Hippocampal formation (tissue), 2 donors: Measurements from ENCODE around the gene KIF12.
A peak's percentile ranks its signal among the peaks of the same experiment; 100 is the strongest.
"Not testable (repeated sequence)": the region's sequence is repeated elsewhere in the genome, so short reads cannot be mapped to it uniquely, and the experiment has no call there.

Experiments used
- DNase-seq, 2 donors: peaks; one replicate each; lab custom pipeline; 2025; lab: John Stamatoyannopoulos, UW

Gene KIF12

DNA sequence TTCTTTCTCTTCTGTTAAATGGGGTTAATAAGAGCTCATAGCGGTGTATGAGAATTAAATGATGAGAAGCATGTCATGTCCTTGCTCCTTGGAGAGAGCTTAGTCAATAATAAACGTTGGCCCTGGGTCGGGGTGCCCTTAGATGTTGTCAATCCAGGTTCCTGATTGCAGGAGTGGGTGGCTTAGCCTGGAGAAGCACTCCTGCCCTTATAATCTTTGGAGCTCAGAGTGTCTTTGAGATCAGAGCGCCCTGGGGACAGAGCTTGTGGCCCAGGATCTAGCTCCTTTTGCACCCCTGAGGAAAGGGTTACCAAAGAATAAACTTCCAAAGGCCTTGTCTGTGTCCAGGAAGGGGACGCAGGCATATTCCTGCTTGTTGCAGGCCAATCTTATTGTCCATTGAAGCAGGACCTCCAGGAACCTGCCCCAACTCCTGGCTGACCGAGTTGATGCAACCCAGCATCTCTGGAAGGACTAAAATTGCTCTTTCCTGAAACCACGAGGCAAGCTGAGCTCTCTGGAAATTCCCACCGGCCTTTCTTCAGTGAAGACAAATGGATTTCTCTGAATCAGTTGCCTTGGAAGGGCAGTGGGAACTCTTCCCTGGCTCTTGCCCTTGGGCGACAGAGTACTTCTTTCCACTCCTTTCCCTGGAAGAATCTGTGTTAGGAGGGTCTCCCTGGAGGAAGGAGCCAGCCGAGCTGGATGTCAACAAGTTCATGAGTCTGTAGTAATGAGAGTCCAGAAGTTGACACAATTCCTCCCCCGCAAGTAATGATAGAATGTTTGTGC, 14.6 kb downstream of the KIF12 start:
- no peak for DNase-seq

- no peak for DNase-seq
These were observed 15.4 kb downstream of the KIF12 start for GRCh38 chr9:114083666-114084065.

DNA sequence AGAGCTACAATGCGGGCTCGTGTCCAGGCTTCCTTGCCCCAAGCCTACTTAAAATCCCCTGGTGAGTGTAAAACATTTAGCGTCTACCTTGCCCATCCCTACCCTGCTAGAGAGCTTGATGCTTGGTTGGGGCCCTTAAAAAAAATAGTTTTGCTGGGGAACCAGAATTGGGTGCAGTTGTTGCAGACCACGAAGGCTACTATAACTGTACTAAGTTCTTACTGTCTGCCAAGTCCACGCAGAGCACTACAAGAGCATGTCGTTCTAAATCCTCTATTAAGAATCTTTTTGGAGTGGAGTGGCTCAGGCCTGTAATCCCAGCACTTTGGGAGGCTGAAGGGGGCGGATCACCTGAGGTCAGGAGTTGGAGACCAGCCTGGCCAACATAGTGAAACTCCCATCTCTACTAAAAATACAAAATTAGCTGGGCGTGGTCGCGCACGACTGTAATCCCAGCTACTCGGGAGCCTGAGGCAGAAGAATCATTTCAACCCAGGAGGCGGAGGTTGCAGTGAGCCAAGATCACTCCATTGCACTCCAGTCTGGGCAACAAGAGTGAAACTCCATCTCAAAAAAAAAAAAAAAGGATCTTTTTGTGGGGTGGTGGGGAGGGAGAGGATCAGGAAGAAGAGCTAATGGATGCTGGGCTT, 16.2 kb downstream of the KIF12 start:
- DNase-seq = not testable (repeated sequence)

DNA sequence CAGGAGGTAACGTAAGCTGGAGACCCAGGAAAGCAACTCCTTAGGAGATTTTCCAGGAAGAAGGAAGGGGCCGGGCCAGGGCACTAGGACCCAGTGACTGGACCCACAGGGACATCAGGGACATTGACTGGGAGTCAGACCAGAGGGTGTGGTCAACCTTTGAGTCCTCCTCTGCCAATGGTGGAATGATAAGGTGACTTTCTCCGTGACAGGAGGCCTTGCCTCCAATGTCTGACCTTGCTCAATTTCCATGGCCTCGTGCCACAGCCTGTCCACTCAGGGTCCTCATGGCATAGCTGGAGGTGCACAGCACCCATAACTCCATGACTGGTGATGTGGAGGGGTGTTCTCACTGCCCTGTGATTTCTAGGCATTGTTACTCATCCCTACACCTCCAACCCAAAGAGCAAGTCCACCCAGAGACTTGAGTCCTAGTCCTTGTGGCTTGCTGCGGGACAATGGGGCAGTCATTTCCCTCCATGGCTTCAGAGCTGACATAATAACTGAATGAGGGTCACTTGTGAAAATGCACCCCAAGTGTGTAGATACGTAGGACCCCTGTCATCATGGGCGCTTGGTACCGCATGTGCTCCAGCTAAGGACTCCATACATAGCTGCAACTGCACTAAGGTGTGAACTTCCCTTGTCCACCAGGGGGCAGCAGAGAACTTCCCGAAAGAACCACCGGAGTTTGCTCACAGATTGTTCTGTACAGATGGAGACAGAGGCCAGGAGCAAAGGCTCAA, 16.9 kb downstream of the KIF12 start:
- DNase-seq = peak; percentile 84 to 86

DNA sequence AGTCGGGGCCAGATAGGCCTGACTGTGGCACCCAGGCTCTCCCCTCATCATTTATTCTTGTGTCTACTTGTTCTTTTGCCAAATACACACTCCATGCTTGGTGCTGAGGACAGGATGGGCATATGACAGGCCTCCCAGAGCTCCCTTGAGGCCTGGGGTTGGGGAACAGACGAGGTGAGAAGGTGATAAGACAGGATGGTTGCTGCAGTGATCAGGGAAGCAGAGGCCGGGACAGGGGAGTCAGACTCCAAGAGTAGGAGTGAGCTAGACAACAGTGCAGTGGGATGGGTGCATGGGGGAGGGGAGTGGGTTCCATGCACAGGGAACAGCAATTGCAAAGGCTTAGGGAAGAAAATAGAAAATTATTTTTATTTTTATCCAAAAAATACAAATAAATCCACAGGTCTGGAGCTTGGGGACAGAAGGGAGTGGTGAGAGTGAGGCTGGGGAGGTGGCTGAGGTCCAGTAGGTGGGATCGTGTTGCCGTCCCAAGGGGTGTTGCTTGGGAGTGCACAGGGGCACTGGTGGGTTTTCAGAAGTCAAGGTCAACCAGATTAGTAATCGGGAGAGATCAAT, 17.6 kb downstream of the KIF12 start:
- DNase-seq = no peak

GRCh38 chr9:114080773-114081440, 18.2 kb downstream of the KIF12 start:
- no peak for DNase-seq

GRCh38 chr9:114080195-114080772, 18.8 kb downstream of the KIF12 start:
- no peak for DNase-seq

DNA sequence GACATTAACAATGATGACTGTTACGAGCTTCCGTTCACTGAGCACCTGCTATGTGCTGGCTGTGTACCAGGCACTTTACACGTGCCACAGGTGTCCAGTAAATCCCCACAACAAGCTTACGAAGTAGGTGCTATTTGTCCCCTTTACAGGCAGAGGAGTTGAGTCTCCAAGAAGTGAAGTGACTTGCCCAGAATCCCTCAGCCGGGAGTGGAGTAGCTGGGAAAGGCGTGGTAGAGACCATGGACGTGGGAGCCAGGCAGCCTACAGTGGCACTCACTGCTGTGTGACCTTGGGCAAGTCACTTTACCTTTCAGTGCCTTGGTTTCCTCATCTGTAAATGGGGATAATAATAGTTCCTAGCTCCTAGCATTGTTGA, 20.3 kb downstream of the KIF12 start:
- DNase-seq = no peak

DNA sequence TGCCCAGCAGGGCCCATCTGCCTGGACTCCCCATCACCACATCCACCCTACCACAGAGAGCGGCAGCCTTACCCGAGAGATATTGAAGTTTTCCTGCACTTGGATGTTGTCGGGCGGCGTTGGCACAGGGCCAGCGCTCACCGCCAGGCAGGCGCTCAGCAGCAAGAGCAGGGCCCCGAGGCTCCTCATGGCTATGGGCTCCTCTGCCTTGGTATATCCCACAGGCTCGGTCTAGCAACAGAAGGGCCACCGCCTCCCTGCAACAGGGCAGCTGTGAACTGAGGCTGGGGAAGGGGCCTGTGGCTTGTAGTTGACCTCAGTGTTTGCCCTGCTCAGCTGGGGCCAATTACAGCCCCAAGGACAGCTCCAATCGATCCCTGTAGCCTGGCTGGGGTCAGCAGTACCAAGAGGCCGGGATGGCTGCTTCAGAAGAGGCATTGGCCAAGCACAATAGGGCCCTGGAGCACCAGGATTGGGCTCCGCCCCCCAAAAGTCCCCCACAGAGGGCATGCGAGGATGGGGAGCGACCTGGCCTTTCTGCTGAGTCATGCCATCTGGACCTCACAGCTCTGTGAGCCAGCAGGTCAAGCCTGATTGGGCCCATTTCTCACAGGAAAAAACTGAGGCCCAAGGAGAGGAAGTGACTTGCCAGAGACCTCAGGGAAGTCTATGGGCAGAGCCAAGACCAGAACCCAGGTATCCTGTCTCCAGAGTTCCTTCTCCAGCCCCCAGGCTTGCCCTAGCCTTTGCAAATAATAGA, 20.9 kb downstream of the KIF12 start, which contains the start of gene AMBP:
AMBP (minus strand) TSS at position 280 of the 760 bp plus-strand sequence; CDS start at position 189, 91 bp downstream.
- DNase-seq = no peak

GRCh38 chr9:114077162-114077837, 21.8 kb downstream of the KIF12 start:
- no peak for DNase-seq

DNA sequence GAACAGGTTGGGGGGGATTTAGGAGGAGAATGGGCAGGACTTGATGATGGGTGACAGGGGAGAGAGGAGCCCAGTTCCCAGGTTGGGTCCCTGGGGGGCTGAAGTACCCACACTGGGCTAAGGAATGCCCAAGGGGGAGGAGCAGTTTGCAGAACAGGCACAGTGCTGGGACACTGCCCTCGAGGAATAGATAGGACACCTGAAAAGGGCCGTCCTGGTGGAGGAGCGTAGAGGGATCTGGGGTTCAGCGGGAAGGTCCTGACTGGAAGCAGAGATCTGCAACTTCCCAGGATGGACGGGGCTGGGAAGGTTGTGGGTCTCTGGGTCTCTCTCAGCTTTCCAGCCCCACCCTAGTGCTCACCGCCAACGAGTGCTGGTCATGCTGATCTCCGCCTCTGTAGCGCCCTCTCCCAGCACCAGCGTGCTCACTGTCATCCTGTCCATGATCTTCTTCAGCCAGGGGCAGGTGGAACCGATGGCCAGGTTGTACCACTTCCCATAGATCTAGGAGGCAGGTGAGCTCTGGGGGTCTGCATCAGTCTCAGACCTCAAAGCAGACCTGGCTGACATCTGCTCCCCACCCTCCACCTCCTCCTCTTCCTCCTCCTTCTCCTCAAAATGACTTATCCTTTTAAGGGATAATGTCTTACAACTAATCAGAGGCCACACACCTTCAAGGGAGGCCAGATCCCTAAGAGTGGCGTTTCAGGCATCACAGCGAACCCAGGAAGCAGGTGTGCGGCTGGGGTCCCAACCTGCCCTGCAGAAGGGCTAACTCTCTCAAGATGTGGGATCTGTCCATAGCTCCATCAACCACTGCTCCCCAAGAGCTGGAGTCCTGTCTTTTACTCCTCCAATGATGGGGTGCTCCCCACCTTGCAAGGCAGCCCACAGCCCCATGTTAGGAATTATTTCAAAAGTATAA, 22.6 kb downstream of the KIF12 start:
- no peak for DNase-seq

- no peak for DNase-seq
These were observed 23.5 kb downstream of the KIF12 start for GRCh38 chr9:114075602-114076001.

GRCh38 chr9:114072184-114073140, 26.6 kb downstream of the KIF12 start:
- DNase-seq = peak in 1 of 2 donors; percentile 34

DNA sequence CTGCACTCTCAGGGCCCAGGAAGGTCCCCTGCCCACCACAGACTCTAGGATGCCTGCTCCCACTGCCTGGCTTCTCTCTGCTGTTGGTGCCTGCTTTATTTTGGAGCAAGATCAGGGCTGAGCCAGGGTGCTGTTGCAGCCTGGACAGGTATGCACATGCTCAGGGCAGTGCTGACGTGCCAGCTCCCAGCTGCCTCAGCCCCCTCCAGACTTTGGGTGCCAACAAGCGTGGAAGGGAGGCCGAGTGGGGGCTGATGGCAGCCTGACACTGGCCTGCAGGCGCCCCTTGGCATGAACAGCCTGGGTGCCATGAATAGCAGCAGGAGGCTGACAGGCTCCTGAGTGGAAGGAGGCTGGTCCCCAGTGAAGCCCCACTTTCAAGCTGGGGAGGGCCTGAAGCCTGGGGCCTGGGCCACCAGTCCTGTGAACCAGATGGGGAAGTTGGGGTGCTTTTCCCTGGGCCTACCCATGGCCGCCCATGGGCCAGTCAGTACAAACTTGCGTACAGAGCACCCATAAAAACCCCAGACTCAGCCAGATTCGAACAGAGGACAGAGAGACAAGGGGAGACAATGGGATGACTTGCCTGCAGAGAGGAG, 27.8 kb downstream of the KIF12 start:
- no peak for DNase-seq

GRCh38 chr9:114070188-114071103, 28.6 kb downstream of the KIF12 start:
- no peak for DNase-seq

- no peak for DNase-seq
These were observed 29.5 kb downstream of the KIF12 start for GRCh38 chr9:114069476-114070187.
